ENCODE results near the gene CHRNE.

Gene CHRNE

DNA sequence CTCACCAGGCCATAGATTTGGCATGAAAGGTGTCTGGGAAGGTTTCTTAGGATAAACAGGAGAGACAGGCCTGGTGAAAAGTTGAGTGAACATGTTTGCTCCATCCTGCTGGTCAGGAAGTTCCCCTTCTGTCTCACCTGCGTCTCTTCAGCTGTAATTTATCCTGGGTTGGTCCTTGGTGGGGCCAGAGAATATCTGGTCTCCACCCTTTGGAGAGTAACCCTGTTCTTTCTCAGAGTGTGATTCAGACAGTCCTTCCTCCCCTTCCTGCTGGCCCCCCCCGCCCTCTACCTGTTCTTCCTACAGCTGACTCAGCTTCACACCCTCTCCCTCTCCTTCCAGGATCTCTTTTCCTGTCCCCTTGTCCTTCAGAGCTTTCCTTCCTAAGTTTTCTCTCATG, 52.7 kb downstream of the CHRNE start:
- no peak overlapping the region for H3K9ac ChIP-seq (ENCODE audit: low read depth, low read length, poor library complexity, severe bottlenecking)
- no peaks in the 10 kb centered on the region for H3K9me2 ChIP-seq (replicated peaks; ENCODE audit: low read depth, low read length)
- H3K4me3 ChIP-seq (ENCODE audit: low read length, poor library complexity, severe bottlenecking), result no peak overlapping the region
- no peak for TF ChIP-seq EZH2phosphoT487 (IDR thresholded peaks at IDR 0.05; ENCODE audit: borderline replicate concordance)
- TF ChIP-seq, protein P1, sequence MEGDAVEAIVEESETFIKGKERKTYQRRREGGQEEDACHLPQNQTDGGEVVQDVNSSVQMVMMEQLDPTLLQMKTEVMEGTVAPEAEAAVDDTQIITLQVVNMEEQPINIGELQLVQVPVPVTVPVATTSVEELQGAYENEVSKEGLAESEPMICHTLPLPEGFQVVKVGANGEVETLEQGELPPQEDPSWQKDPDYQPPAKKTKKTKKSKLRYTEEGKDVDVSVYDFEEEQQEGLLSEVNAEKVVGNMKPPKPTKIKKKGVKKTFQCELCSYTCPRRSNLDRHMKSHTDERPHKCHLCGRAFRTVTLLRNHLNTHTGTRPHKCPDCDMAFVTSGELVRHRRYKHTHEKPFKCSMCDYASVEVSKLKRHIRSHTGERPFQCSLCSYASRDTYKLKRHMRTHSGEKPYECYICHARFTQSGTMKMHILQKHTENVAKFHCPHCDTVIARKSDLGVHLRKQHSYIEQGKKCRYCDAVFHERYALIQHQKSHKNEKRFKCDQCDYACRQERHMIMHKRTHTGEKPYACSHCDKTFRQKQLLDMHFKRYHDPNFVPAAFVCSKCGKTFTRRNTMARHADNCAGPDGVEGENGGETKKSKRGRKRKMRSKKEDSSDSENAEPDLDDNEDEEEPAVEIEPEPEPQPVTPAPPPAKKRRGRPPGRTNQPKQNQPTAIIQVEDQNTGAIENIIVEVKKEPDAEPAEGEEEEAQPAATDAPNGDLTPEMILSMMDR (conservative IDR thresholded peaks at IDR 0.05; ENCODE audit: low read length), result no peak
- H3K27me3 ChIP-seq (ENCODE audit: insufficient read depth, low read length, poor library complexity, severe bottlenecking), result no peaks in the 10 kb centered on the region
- H4K20me1 ChIP-seq (ENCODE audit: insufficient read depth, low read length, poor library complexity, severe bottlenecking), result peaks cover 54% of the 10 kb centered on the region
- no peaks in the 10 kb centered on the region for H3K9me3 ChIP-seq (ENCODE audit: insufficient read depth, low read depth, low read length)
- peaks cover 6% of the 10 kb centered on the region; the same call in 1 of the 2 replicates for H3K79me2 ChIP-seq (ENCODE audit: insufficient read depth, low read length)
- no peaks in the 10 kb centered on the region for H3K36me3 ChIP-seq (ENCODE audit: insufficient read depth, low read length)
- no peak overlapping the region for H3K4me2 ChIP-seq (ENCODE audit: low read depth, low read length, poor library complexity, severe bottlenecking)
- no peaks in the 10 kb centered on the region for H3K4me1 ChIP-seq (ENCODE audit: insufficient read depth, low read length, poor library complexity, severe bottlenecking)
- no peak overlapping the region for H2AFZ ChIP-seq (ENCODE audit: low read length)
- H3F3A ChIP-seq (ENCODE audit: low read depth), result no peaks in the 10 kb centered on the region

DNA sequence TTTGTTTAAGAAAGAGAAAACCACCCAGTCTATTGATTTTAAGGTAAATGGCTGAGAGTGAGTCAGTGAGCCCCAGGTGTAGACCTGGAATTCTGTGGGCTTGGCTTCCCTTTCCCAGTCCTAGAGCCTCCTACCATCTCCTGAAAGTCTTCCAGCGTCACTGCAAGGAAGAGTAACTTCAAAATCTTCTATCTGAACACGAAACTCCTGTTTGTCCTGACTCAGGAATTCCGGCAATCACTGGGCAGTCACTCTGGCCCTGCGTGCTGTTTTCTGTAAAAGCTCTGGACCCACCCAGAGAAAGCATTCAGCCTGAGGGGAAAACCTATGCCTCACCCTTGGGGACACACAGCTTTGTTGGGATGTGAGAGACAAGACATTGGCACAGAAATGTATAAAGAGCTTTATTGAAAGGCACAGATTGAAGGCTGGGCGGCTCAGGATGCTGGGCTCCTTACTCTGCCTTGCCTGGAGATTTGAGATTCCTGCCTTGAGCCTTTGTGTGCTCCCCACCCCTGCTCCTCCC, 53.8 kb downstream of the CHRNE start:
- H2AFZ ChIP-seq (ENCODE audit: low read length), result no peak overlapping the region
- no peak overlapping the region for H3K9ac ChIP-seq (ENCODE audit: low read depth, low read length, poor library complexity, severe bottlenecking)
- no peaks in the 10 kb centered on the region for H3K9me3 ChIP-seq (ENCODE audit: insufficient read depth, low read depth, low read length)
- no peak overlapping the region for H3K4me2 ChIP-seq (ENCODE audit: low read depth, low read length, poor library complexity, severe bottlenecking)
- no peaks in the 10 kb centered on the region for H3F3A ChIP-seq (ENCODE audit: low read depth)
- H3K4me3 ChIP-seq (ENCODE audit: low read length, poor library complexity, severe bottlenecking), result no peak overlapping the region
- no peaks in the 10 kb centered on the region for H3K27me3 ChIP-seq (ENCODE audit: insufficient read depth, low read length, poor library complexity, severe bottlenecking)
- H3K4me1 ChIP-seq (ENCODE audit: insufficient read depth, low read length, poor library complexity, severe bottlenecking), result no peaks in the 10 kb centered on the region
- H3K79me2 ChIP-seq (ENCODE audit: insufficient read depth, low read length), result peaks cover 5% of the 10 kb centered on the region; the same call in 1 of the 2 replicates
- no peaks in the 10 kb centered on the region for H3K9me2 ChIP-seq (replicated peaks; ENCODE audit: low read depth, low read length)
- H3K36me3 ChIP-seq (ENCODE audit: insufficient read depth, low read length), result no peaks in the 10 kb centered on the region
- TF ChIP-seq, protein P1 (conservative IDR thresholded peaks at IDR 0.05; ENCODE audit: low read length), result no peak
- no peak for TF ChIP-seq EZH2phosphoT487 (IDR thresholded peaks at IDR 0.05; ENCODE audit: borderline replicate concordance)
- peaks cover 48% of the 10 kb centered on the region for H4K20me1 ChIP-seq (ENCODE audit: insufficient read depth, low read length, poor library complexity, severe bottlenecking)
